Liver (tissue), 9 donors: ENCODE results near the gene HDHD3. TPM values are rescaled to one million over a fixed set of nuclear protein-coding genes. Genes with fewer than 3 reads are reported as not detected.

Experiments used
- DNase-seq: peaks from one replicate; pipeline ENCODE4 v3.0.0-alpha.2; 2017; ENCODE audit warnings: low spot score
- H3K27ac ChIP-seq, 2 donors: one replicate each; pipeline ENCODE4 v1.7.0; 2013; ENCODE audit warnings: inconsistent platforms in 2 of 2, low read length in 2 of 2, control low read depth in 1 of 2, low read depth in 1 of 2, mild to moderate bottlenecking in 1 of 2
- H3K27me3 ChIP-seq, 4 donors: one replicate each; pipeline versions ENCODE4 v1.6.1 to v1.7.0; 2013; ENCODE audit warnings: low read length in 3 of 4, inconsistent platforms in 1 of 4, mild to moderate bottlenecking in 1 of 4, moderate library complexity in 1 of 4; ENCODE audit not compliant: control insufficient read depth in 4 of 4, insufficient read depth in 4 of 4
- H3K36me3 ChIP-seq, 4 donors: one replicate each; pipeline versions ENCODE4 v1.6.1 to v1.7.0; 2013; ENCODE audit warnings: low read length in 3 of 4, mild to moderate bottlenecking in 3 of 4, low read depth in 1 of 4, moderate library complexity in 1 of 4; ENCODE audit not compliant: control insufficient read depth in 4 of 4, insufficient read depth in 3 of 4
- H3K4me1 ChIP-seq, 4 donors: one replicate each; pipeline versions ENCODE4 v1.6.1 to v1.7.0; 2013; ENCODE audit warnings: low read length in 3 of 4, mild to moderate bottlenecking in 3 of 4, moderate library complexity in 1 of 4; ENCODE audit not compliant: control insufficient read depth in 4 of 4, insufficient read depth in 4 of 4
- H3K4me3 ChIP-seq, 3 donors: one replicate each; pipeline versions ENCODE4 v1.6.1 to v1.7.0; 2013; ENCODE audit warnings: low read length in 3 of 3, control low read depth in 1 of 3, low read depth in 1 of 3, mild to moderate bottlenecking in 1 of 3
- H3K9ac ChIP-seq, 2 donors: one replicate each; pipeline ENCODE4 v1.7.0; 2013; ENCODE audit warnings: low read length in 2 of 2, mild to moderate bottlenecking in 2 of 2, moderate library complexity in 2 of 2, control low read depth in 1 of 2, low read depth in 1 of 2
- H3K9me3 ChIP-seq, 4 donors: one replicate each; pipeline versions ENCODE4 v1.6.1 to v1.7.0; 2013; ENCODE audit warnings: low read length in 3 of 4; ENCODE audit not compliant: control insufficient read depth in 4 of 4
- ATF3 ChIP-seq: IDR thresholded peaks from 2 replicates; pipeline ENCODE4 v1.6.1; 2016; ENCODE audit warnings: antibody characterized with exemption
- EGR1 ChIP-seq, 2 donors: IDR thresholded peaks; 2 replicates each; pipeline ENCODE4 v1.6.1; 2016 to 2018; ENCODE audit warnings: antibody characterized with exemption in 2 of 2, low read depth in 2 of 2
- FOXA1 ChIP-seq: IDR thresholded peaks from 2 replicates; pipeline ENCODE4 v1.6.1; 2016; ENCODE audit warnings: antibody characterized with exemption
- GABPA ChIP-seq, 2 donors: IDR thresholded peaks in 1 of 2; conservative IDR thresholded peaks in 1 of 2; 2 replicates each; pipeline ENCODE4 v1.6.1; 2016; ENCODE audit warnings: antibody characterized with exemption in 2 of 2, mild to moderate bottlenecking in 1 of 2, moderate library complexity in 1 of 2
- HNF4A ChIP-seq, 2 donors: conservative IDR thresholded peaks; 2 replicates each; pipeline ENCODE4 v1.6.1; 2016; ENCODE audit warnings: antibody characterized with exemption in 2 of 2, mild to moderate bottlenecking in 2 of 2
- HNF4G ChIP-seq: IDR thresholded peaks from 2 replicates; pipeline ENCODE4 v1.6.1; 2016; ENCODE audit warnings: antibody characterized with exemption
- NR2F2 ChIP-seq: IDR thresholded peaks from 2 replicates; pipeline ENCODE4 v1.6.1; 2016; ENCODE audit warnings: antibody characterized with exemption
- RAD21 ChIP-seq, 2 donors: IDR thresholded peaks; 2 replicates each; pipeline ENCODE4 v1.6.1; 2016; ENCODE audit warnings: antibody characterized with exemption in 2 of 2, mild to moderate bottlenecking in 2 of 2
- REST ChIP-seq: IDR thresholded peaks from 2 replicates; pipeline ENCODE4 v1.6.1; 2016; ENCODE audit warnings: antibody characterized with exemption, mild to moderate bottlenecking
- RXRA ChIP-seq, 2 donors: IDR thresholded peaks; 2 replicates each; pipeline ENCODE4 v1.6.1; 2017 to 2018; ENCODE audit warnings: antibody characterized with exemption in 2 of 2, mild to moderate bottlenecking in 1 of 2
- SP1 ChIP-seq: IDR thresholded peaks from 2 replicates; pipeline ENCODE4 v1.6.1; 2018; ENCODE audit warnings: antibody characterized with exemption, mild to moderate bottlenecking
- TAF1 ChIP-seq: conservative IDR thresholded peaks from 2 replicates; pipeline ENCODE4 v1.6.1; 2016; ENCODE audit warnings: antibody characterized with exemption, mild to moderate bottlenecking
- YY1 ChIP-seq: IDR thresholded peaks from 2 replicates; pipeline ENCODE4 v1.6.1; 2016; ENCODE audit warnings: antibody characterized with exemption, mild to moderate bottlenecking
- WGBS: extraction: QIAGEN DNeasy Blood & Tissue Kit; methylation state at CpG from one replicate; pipeline ENCODE4 v1.1.7; 2013; 5-methylcytosine and 5-hydroxymethylcytosine counted together
- polyA plus RNA-seq, 2 donors: library from polyadenylated mRNA; stranded (reverse) in 1 of 2; unstranded in 1 of 2; fragments of 200-250 nt in 1 of 2; fragments of >200 nt in 1 of 2; fragmentation: Nextera tagmentation in 1 of 2; extraction: Ambion mirVana in 1 of 2; gene quantifications; one replicate each; pipeline versions ENCODE4 v1.2.1 to v1.2.3, GENCODE V29; 2013 to 2015
- total RNA-seq, 2 donors: library from RNA; depleted of rRNA; stranded (reverse); fragments of >200 nt; gene quantifications; one replicate each; pipeline ENCODE4 v1.2.3, GENCODE V29; 2014
- TF ChIP-seq, protein P1 (sequence below): IDR thresholded peaks from 2 replicates; pipeline ENCODE4 v1.6.1; 2016; ENCODE audit warnings: antibody characterized with exemption
- TF ChIP-seq, protein P2 (sequence below): fragments of 150-350 bp; IDR thresholded peaks from 2 replicates; pipeline ENCODE4 v1.5.1; 2017; ENCODE audit warnings: improper control_type of control experiment, low read depth, low read length; ENCODE audit not compliant: missing input control
- TF ChIP-seq, protein P3 (sequence below): IDR thresholded peaks from 2 replicates; pipeline ENCODE4 v1.6.1; 2016; ENCODE audit warnings: antibody characterized with exemption
- donor health status: healthy.
- donor health status: healthy.
- donor health status: healthy.
- donor health status: healthy.
- donor health status: healthy.

The HDHD3 gene
- total and polyA plus RNA-seq, 4 donors = 26.9 to 63.6 (median 61.0) TPM

DNA sequence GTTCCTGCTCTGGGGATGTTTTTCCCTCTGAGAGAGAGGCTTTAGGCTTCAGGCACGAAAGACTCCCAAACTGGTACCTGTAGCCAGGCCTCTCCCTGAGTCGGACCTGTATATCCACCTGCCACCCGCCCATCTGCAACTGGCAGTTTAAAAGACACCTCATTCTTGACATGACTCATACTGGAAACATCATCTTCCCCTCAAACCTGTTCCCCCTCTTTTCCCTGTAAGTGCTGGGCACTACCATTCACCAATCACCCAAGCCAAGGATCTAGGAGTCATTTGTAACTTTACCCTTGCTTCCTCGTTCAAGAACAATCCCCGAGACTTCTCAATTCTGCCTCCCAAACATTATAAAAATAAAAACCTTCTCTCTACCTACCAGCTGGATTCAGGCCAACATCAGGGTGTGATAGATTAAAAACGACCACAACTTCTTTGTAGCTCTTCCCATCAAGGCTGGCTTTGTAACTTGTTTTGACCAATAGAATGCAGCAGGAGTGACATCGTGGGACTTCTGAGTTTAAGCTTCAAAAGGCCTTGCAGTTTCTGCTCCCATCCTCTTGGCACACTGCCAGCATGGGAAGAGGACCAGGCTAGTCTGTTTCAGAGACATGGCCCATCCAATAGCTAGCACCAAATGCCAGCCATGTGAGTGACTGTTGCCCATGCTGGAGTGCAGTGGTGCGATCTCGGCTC is 34.9 kb downstream of the HDHD3 start (continued):
- no peak for TF ChIP-seq YY1

- H3K36me3 ChIP-seq = no peaks in the 10 kb centered on the region
- no peaks in the 10 kb centered on the region for H3K9me3 ChIP-seq
- peak within 1 kb of the TSS; percentile 34 to 89 for H3K9ac ChIP-seq
- H3K27me3 ChIP-seq = no peaks in the 10 kb centered on the region
- H3K4me1 ChIP-seq = peaks cover 8 to 21% (median 15%) of the 10 kb centered on the region in 4 donors
- under 1% methylated on average over 46 of the region's 46 CpGs for WGBS
- TF ChIP-seq, protein P1, sequence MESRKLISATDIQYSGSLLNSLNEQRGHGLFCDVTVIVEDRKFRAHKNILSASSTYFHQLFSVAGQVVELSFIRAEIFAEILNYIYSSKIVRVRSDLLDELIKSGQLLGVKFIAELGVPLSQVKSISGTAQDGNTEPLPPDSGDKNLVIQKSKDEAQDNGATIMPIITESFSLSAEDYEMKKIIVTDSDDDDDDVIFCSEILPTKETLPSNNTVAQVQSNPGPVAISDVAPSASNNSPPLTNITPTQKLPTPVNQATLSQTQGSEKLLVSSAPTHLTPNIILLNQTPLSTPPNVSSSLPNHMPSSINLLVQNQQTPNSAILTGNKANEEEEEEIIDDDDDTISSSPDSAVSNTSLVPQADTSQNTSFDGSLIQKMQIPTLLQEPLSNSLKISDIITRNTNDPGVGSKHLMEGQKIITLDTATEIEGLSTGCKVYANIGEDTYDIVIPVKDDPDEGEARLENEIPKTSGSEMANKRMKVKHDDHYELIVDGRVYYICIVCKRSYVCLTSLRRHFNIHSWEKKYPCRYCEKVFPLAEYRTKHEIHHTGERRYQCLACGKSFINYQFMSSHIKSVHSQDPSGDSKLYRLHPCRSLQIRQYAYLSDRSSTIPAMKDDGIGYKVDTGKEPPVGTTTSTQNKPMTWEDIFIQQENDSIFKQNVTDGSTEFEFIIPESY = peak; percentile 63
- peak; percentile 56 for TF ChIP-seq REST
- TF ChIP-seq, protein P2, sequence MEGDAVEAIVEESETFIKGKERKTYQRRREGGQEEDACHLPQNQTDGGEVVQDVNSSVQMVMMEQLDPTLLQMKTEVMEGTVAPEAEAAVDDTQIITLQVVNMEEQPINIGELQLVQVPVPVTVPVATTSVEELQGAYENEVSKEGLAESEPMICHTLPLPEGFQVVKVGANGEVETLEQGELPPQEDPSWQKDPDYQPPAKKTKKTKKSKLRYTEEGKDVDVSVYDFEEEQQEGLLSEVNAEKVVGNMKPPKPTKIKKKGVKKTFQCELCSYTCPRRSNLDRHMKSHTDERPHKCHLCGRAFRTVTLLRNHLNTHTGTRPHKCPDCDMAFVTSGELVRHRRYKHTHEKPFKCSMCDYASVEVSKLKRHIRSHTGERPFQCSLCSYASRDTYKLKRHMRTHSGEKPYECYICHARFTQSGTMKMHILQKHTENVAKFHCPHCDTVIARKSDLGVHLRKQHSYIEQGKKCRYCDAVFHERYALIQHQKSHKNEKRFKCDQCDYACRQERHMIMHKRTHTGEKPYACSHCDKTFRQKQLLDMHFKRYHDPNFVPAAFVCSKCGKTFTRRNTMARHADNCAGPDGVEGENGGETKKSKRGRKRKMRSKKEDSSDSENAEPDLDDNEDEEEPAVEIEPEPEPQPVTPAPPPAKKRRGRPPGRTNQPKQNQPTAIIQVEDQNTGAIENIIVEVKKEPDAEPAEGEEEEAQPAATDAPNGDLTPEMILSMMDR = no peak
- no peak for TF ChIP-seq HNF4G
- peak; percentile 63 for TF ChIP-seq SP1
- peak; percentile 85 for TF ChIP-seq TAF1
- no peak for TF ChIP-seq FOXA1
- peak in 1 of 2 donors; percentile 25 for TF ChIP-seq RXRA (IDR thresholded peaks at IDR 0.05)
- TF ChIP-seq RAD21 (IDR thresholded peaks at IDR 0.05) = peak; percentile 48 to 66
- TF ChIP-seq ATF3 = peak; percentile 5
- TF ChIP-seq YY1 = peak; percentile 84
- TF ChIP-seq NR2F2 = no peak
- TF ChIP-seq GABPA (IDR thresholded peaks at IDR 0.05 in 1 of 2, conservative IDR thresholded peaks at IDR 0.05 in 1 of 2) = peak; percentile 73 to 87
- TF ChIP-seq, protein P3, sequence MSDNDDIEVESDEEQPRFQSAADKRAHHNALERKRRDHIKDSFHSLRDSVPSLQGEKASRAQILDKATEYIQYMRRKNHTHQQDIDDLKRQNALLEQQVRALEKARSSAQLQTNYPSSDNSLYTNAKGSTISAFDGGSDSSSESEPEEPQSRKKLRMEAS = no peak
- TF ChIP-seq EGR1 (IDR thresholded peaks at IDR 0.05; ENCODE audit: low read depth in 2 of 2) = no peak
- peak in 1 of 2 donors; percentile 36 for TF ChIP-seq HNF4A (conservative IDR thresholded peaks at IDR 0.05)
- peak within 1 kb of the TSS; percentile 66 to 77 for H3K27ac ChIP-seq
- DNase-seq = peak; percentile 91
- H3K4me3 ChIP-seq = peak within 1 kb of the TSS; percentile 89 to 98 (median 94)
Measured at GRCh38 chr9:113340011-113340699, 36.6 kb downstream of the HDHD3 start, which contains the start of gene WDR31. Gene WDR31 (minus strand): TSS chr9:113340275. CDS start chr9:113332022, 8,253 bp downstream.
